Sciatic nerve (tissue), 2 donors: ENCODE data around the gene FTCDNL1. TPM values are rescaled to one million over a fixed set of nuclear protein-coding genes. Genes with fewer than 3 reads are reported as not detected.

ENCODE experiments used
- ATAC-seq: fragments of 200-7000 bp; cut with Tn5 transposase; one replicate; pipeline ENCODE4 v1.9.1; 2020; ENCODE audit warnings: mild to moderate bottlenecking, moderate library complexity
- DNase-seq: peaks from one replicate; pipeline ENCODE4 v3.0.0-alpha.2; 2020; ENCODE audit warnings: low spot score
- intact Hi-C: fragments of 100-400 bp; cut with DNase I; formaldehyde crosslinking; loops from one replicate; pipeline ENCODE4 v1.14.2; 2022
- total RNA-seq: library from RNA; stranded (reverse); fragmentation: NEBNext Ultra II Directional; extraction: Animal tissue kit (Norgen Biotek cat#: 25700); gene quantifications from one replicate; pipeline ENCODE4 v1.2.1, GENCODE V29; 2021
- donor health status: DM: no; HTN: no; CAD: no.
- donor health status: DM: no; HTN: no; CAD: no.

The FTCDNL1 gene
- total RNA-seq, 1 donor from 2014 or later: 2.3 TPM

DNA sequence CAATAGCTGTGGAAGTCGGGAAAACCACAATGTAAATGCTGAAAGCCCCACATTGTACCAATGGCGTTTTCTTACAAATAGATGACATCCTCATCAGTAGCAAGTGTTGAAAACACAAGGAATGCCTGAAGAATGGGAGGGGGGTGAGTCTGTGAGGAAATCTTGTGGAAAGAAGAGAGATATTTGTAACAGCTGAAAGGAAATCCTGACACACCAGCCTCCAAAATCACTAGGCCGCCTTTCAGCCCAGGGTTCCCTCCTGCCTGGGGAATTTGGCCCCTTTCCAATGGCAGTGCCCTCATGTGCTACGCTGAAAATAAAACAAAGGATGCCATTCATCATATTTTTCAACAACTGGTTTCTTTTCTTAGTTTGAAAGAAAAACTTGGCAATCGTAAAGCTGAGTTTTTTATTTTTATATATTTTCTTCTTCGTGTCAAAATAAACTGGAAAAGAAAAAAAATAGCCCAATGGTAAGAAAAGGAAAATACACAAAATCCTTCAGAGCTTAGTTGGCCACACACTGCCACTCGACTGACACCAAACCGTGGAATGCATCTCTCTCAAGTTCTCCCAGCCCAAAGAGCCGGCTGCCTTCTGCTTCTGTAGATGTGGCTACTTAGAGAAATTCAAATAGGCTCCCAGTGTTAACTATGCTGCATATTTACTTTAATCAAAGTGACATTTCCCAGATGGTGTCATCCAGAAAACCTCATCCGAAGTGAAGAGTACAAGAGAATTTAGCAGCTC, 52.0 kb downstream of the FTCDNL1 start:
- peak; percentile 80 for ATAC-seq

DNA sequence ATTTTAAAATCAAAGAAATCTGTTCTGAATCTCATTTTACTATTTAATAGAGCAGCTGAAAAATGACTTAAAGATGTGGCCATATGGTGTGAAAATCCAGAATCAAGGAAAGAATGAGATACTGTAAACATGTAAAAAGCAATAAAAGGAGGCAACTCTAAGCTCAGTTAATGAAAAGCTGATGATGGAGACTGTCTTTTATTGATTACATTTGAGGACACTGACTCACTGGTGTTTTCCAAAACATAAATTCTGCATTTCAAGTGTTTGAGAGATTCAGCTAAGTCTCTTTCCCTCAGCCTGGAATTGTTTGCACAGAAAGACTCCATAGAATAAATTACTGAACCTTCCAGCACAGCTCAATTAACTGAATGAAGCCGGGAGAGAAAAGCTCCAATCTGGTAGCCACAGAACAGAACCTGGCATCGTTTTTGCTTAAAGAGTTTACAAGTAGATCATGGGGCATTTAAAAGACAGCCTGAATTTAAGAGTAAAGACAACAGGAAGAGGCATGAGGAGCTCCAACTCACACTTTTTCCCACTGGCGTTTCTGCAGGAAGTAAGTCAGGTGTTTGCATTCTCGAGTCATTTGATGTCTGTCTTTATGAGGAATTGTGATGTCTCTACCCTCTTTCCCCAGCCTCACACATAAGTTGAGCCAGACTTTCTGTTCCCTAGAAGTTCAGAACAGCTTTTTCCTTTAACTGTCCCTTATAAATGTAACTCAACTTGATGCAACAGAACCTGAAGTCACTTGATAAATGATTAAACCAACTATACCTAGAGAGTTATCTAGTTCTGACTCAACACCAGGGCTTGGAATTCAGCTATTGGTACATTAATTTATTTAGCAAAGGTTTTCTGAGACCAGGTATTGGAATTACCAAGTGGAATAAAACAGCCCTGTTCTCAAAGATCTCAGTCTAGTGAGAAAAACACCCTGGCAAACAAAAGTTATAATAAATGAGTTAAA, 53.3 kb downstream of the FTCDNL1 start:
- no peak for DNase-seq
- no peak for ATAC-seq
- intact Hi-C loops: no loop called here

More for the DNA sequence above, 52.0 kb downstream of the FTCDNL1 start:
- intact Hi-C loops: no loop called here
- peak; percentile 72 for DNase-seq

DNA sequence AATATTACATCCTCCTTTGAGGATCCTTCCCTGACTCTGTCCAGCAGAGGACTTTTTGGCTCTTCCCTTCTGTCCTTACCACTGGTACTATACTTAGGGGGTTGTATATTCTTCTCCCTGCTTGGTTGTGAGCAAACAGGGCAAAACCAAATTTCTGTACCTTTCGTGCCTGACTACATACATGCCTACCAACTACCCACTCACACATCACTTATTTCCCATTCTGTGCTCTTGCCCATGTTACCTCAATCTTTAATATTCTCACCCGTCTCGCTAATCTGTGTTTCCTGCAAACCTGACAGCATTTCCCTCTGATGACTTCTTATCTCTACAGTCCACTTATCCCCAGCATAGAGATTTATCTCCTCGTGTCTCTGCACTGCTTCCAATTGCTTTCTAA, 58.6 kb downstream of the FTCDNL1 start:
- DNase-seq (no peak), ATAC-seq (no peak)
- intact Hi-C loops: no loop called here

DNA sequence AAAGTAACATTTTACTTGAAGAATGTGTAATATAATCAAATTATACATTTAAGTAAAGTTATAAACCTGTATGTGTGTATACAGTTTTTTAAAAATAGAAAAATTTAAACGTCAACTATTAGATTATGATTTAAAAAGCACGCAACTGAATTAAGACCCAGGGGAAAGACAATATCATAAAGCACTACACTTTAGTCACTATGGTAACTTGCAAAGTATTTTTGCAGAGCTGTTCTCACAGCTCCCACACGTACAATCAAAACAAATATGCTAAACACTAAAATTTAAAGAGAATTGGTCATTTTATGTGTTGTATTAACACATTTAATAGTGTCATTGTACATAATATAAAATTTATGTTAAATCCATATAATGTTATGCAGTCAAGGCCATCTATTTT, 59.7 kb downstream of the FTCDNL1 start:
- intact Hi-C loops: no loop called here
- DNase-seq: no peak

DNA sequence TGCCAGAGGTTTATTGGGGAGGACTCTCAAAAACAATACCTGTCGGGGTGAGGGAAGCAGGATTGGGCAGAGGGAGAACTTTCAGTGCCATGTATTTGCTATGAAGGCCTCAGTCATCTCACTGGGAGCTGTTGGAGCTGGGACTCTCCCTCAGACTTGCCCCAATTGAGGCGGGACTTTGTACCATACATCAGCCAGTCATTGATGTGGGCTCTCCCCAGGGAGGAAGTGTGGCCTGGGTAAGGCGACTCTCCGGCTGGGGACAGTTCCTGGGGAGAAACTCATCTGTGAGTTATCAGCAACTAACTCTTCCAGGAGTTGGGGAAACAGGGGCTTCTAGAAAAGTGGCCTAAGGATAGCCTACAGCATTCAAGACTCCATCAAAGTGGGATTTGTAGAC, 66.5 kb downstream of the FTCDNL1 start:
- ATAC-seq (no peak), DNase-seq (no peak)
- intact Hi-C loops: no loop called here

More for the DNA sequence above, 59.7 kb downstream of the FTCDNL1 start:
- no peak for ATAC-seq

DNA sequence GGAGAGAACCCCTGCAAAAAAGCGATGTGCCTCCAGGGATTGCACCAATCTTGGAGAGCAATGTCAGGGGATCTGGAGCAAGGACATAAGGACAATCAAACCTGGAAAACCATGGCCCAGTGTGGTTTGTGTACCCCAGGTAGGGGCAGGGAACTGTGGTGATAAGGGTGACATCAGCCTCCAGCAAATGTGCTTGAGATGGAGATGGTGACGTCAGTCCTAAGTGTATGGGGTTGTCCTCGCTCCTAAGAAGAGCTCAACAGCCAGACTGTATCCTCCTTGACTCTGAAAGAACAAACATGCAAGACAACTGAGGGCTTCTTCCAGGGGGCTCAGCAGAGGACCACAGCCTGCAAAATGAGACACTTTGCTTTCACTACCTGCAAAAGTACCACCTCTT, 71.4 kb downstream of the FTCDNL1 start:
- no peak for ATAC-seq
- DNase-seq: no peak
- intact Hi-C loops: no loop called here

DNA sequence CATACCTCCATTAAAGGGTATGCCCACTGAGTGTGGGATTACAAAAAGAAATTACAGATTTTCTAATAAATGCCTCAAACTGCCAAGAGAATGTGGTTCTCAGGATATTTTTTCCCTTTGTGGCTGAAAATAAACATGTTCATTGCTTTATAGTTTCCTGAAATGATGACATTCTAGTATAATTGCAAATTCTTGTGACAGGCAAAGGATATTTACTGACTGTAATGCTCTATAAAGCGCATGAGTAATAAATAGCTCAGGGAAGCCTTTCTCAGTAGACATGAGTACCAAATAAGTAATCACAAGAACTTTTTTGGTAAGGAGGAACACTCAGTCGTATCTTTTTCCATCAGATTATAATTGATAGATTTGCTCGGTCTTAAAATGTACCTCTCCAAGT, 72.3 kb downstream of the FTCDNL1 start:
- intact Hi-C loops: no loop called here
- DNase-seq: no peak
- ATAC-seq: no peak

DNA sequence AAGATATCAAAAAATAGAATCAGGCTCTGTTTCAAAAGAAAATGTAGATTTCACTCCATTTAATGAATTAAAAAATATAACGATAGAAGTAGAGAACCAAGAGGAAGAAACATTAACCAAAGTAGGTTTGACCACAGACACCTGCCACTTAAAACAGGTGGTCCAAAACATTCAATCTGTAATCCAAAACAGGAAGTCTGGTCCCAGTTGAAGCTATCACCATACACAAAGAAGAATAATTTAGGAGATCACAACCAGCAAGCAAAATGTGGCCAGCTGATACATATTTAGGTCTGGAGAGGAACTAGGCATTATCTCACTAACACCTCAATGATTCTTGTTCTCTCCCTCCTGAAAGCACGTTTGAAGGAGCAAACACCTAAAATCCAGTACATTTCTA, 73.1 kb downstream of the FTCDNL1 start:
- intact Hi-C loops: no loop called here

DNA sequence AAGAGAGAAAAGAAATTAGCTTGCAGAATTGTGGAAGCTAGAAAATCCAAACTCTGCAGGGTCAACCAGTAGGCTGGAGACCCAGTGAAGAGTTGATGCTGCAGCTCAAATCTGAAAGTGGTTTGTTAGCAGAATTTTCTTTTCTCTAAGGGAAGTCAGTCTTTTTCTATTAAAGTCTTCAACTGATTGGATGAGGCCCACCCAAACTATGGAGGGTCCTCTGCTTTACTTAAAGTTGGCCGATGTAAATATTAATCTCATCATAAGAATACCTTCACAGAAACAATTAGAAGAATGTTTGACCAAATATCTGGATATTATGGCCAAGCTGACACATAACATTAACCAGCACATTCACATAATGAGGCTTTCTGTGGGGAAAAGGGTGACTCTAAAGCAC, 73.7 kb downstream of the FTCDNL1 start:
- no peak for DNase-seq
- ATAC-seq: no peak
- intact Hi-C loops: no loop called here

More for the DNA sequence above, 73.1 kb downstream of the FTCDNL1 start:
- no peak for DNase-seq
- ATAC-seq: no peak

DNA sequence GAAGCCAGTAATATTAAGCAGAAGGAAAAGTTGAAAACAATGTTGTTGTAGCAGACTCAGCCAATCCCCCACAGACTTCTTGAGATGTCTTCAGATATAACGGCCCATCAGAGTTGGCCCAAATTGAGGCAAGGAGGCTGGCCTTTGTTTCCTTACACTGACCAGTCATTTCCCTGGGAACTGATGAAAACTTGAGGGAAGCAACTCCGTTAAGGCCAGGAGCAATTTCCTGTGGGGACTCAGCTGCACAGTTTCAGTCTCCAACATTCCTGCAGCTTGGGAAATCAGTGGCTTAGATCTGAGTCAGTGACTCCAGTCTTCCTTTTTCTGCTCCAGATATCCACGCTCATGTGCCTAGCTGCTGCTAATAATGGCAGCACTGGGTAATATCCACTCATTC, 75.7 kb downstream of the FTCDNL1 start:
- ATAC-seq: no peak
- intact Hi-C loops: no loop called here
- no peak for DNase-seq

DNA sequence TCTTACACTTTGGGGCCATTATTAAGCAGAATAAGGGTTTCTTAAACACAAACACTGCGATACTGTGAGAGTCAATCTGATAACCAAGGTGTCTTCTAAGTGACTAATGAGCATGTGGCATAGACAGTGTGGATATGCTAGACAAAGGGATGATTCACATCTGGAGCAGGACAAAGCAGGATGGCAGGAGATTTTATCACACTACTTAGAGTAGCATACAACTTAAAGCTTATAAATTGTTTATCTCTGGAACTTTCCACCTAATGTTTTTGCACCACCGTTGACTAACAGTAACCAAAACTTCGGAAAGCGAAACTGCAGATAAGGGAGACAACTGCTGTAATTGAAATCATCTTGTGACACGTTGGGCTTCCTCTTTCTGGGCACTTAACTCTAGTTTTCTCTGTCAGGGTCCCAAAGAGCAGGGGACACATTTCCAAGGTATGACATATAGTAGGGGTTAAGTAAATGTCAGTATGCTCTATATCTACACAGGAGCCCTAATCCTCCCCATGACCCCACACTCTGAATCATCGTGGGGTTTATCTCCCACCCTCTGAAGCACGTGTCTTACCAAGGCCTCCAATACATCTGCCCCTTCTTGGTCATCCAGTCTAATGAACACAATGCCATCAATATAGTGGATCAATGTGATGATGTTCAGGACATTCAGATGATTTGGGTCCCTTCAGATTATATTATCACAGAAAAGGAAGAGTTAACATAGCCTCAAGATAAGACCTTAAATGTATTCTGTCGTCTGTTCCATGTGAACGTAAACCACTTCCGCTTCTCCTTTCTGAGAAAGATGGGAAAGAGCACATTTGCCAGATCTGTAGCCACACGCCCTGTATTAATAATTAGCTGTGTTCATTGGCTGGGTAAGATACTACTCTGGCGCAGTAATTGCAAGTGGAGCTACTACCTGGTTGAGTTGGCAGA, 78.7 kb downstream of the FTCDNL1 start:
- DNase-seq: no peak
- intact Hi-C loops: no loop called here
- no peak for ATAC-seq

DNA sequence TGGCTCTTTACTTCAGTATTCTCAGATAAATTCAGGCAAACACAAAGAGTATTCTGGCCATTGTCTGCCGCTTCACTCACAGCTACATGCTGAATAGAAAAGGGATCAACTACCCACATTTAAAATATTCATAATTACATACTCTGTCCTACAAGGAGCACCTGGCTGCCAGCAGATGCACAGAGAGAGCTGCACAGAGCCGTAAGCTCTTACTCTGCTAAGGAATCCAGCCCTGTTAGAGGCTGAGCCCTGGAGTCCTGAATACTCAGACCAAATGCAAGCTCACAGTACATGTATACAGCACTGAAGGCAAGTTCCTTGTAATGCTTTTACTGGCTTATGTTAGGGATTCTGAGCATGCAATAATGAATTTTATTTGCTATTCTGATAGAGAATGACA, 80.3 kb downstream of the FTCDNL1 start:
- ATAC-seq: no peak
- intact Hi-C loops: no loop called here
- no peak for DNase-seq

DNA sequence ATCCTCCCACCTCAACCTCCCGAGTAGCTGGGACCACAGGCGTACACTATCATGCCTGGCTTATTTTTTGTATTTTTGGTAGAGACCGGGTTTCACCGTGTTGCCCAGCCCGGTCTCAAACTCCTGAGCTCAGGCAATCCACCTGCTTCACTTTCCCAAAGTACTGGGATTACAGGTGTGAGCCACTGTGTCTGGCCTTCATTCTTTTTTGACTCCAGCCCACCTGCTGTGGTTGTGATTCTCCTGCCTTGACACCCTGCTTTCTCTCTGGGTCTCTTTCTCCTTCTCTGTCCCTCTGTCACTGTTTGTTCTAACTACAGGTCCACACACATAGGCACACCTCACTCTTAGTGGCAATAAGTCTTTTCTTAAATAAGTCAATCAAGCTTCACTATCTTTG, 85.3 kb downstream of the FTCDNL1 start:
- DNase-seq (no peak), ATAC-seq (no peak)
- intact Hi-C loops: no loop called here

DNA sequence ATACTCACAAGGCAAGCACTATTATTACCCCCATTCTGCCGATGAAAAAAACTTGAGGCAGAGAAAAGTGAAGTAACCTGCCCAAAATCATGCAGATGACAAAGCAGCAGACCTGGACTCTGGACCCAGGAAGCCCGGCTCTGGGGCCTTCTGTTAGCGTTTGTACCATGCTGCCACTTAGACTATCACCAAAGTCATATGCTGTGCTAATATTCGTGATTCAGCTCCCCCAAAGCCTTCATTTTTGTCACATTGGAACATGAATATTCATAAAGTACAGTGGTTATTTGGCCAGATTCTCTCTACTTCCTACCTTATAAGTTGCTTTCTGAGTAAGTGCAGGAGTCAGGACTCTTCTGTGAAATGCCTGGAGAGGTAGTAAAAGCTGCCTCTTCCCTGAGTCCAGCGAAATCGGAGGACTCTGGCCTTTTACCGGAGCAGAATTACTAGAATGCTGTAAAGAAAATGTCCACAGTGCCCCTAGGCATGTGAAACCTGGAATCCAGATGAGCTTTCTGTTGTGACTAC, 86.7 kb downstream of the FTCDNL1 start:
- intact Hi-C loops: no loop called here
- DNase-seq: no peak

DNA sequence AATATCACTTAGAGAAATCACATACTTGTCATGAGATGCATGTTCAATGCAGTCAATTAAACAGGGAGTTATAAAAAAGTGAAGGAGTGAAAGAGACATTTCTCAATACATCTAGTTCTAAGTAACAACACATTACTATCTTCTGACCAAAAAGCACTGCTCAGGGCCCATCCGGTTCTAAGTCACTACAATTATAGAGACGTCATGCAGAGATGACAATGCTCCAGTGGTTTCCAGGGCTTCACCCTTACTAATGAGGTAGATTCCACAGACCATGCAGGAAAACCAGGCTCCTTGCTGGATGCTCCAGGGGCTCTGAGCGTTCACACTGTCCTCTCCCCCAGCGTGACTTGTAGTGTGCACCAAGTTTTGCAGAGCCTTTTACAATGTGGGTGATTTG, 88.0 kb downstream of the FTCDNL1 start:
- ATAC-seq: no peak

More for the DNA sequence above, 86.7 kb downstream of the FTCDNL1 start:
- ATAC-seq: no peak

DNA sequence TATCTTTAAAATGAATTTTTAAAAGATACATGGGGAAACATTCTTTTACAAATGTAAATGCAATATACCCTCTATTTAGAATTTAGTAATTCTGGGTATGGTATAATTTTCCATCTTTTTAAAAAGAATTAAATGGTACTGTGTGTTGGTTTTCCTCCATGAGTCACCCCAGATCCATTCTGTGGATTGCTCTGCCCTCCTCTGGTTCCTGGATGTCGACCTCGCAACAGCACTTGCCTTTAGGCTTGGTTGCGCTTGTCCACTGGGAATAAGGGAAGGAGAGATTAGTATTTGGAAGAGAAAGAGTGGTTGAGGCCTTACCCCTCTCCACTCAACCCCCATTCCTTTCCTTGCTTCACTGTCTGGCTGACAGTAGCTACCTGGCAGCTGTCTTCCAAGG, 90.4 kb downstream of the FTCDNL1 start:
- intact Hi-C loops: no loop called here
- DNase-seq (no peak), ATAC-seq (no peak)

More for the DNA sequence above, 88.0 kb downstream of the FTCDNL1 start:
- intact Hi-C loops: no loop called here
- DNase-seq: no peak

DNA sequence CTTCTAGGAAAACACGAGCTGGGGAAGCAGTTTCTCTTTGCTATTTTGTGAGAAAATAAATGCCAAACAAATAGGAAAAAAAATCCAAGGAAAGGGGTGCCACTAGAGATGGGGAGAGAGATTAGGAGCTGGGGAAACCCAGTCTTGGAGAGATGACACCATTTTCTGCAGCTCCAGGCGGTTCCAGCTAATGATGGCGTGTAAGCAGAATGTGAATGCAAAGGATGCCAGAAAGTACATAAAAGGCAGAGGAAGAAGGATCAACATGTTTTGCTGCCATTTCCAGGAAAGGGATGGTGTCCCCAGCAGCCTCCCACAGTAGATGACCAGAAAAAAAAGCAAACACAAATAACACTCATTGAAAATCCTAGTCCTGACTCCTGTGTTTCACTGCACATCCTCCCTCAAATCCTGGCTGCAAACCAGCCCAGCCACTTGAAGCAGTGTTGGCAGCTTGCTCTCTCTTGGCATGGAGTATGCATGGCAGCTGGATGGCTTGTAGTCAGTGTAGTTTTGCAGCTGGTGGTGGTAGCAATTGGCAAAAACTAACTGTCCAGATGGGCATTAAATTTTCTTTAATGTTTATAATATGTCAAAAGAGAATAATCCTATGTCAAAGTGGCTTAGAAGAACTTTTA, 93.6 kb downstream of the FTCDNL1 start:
- ATAC-seq (no peak), DNase-seq (no peak)
- intact Hi-C loops: no loop called here

DNA sequence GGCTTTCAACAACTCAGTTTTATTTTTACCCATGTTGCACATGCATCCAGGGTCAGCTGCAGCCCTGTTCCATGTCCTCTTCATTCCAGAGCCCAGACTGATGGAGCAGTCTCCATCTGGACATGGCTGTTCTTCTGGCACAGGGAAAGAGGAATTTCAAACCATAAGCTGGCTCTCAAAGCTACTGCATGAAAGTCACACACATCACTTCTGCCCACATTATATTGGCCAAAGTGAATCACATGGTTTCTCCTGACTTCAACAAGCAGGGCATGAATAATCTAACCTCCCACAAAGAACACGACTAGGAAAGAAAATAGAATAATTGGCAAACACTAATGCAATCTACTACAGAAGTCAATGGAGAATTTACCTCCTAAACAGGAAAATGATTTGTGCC, 94.2 kb downstream of the FTCDNL1 start:
- DNase-seq (no peak), ATAC-seq (no peak)
- intact Hi-C loops: no loop called here
